ENCODE results near the gene LRRC4. TPM values are rescaled to one million over a fixed set of nuclear protein-coding genes. Genes with fewer than 3 reads are reported as not detected.

The LRRC4 gene
- polyA plus RNA-seq, 1 experiment = 0.12 TPM

DNA sequence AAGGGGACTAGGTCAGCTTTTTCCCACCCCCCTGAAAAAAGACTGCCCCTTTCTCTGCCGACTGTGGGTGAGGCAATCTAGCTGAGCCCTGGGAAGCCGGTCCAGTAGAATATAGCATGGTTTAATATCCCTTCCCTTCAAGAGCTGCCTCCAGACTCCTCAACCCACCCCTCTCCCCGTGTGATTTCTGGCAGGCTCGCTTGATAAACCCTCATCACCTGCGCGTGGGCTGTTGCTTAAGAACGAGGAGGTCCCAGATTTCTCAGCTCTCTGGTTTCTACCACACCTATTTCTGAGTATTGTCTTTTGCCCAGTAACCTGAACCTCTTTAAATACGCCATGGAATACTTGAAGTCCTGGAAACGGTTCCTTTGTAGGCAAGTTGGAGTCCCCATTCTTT lies 2.0 kb upstream of the LRRC4 start:
- Histone ChIP-seq H3K27me3 (ENCODE audit: control insufficient read depth, insufficient read depth, low read length) (no peaks in the 10 kb centered on the region), H3K36me3 (ENCODE audit: control insufficient read depth, insufficient read depth, low read length) (0 out of 2 replicates have a peak, but pooled peaks cover 2% of the 10 kb centered on the region), H3K4me3 (ENCODE audit: low read depth, low read length) (no peak overlapping the region)
- ChIA-PET CTCF (interaction anchor here (1.0 kb wide), 1 partner anchor 102 kb away, joined by 3 read pairs; no protein-coding TSS in a partner anchor), POLR2A (no interaction called here)
- TF ChIP-seq CTCF (IDR thresholded peaks at IDR 0.05; ENCODE audit: insufficient read depth, low read depth, low read length) = no peak
- DNase-seq (ENCODE audit: low read depth) = no peak

GRCh38 chr7:128032605-128033235 lies 1.5 kb upstream of the LRRC4 start:
- H3K27me3 ChIP-seq (ENCODE audit: control insufficient read depth, insufficient read depth, low read length) = no peaks in the 10 kb centered on the region
- ChIA-PET POLR2A (no interaction called here), CTCF (interaction anchor here (1.0 kb wide), 1 partner anchor 103 kb away, joined by 3 read pairs; no protein-coding TSS in a partner anchor)
- peak overlapping the region; percentile 47 for H3K4me3 ChIP-seq (ENCODE audit: low read depth, low read length)
- no peak for DNase-seq (ENCODE audit: low read depth)
- TF ChIP-seq CTCF (IDR thresholded peaks at IDR 0.05; ENCODE audit: insufficient read depth, low read depth, low read length) = no peak
- 0 out of 2 replicates have a peak, but pooled peaks cover 2% of the 10 kb centered on the region for H3K36me3 ChIP-seq (ENCODE audit: control insufficient read depth, insufficient read depth, low read length)

GRCh38 chr7:128031901-128032604 lies 816 bp upstream of the LRRC4 start:
- CTCF ChIA-PET = interaction anchor here (0.6 to 1.0 kb wide), 3 partner anchors 13 to 176 kb away, joined by 3 read pairs; no protein-coding TSS in a partner anchor
- TF ChIP-seq CTCF (IDR thresholded peaks at IDR 0.05; ENCODE audit: insufficient read depth, low read depth, low read length) = peak; percentile 30; the same call in 1 of the 2 replicates
- H3K4me3 ChIP-seq (ENCODE audit: low read depth, low read length) = peak overlapping the region; percentile 47
- DNase-seq (ENCODE audit: low read depth) = peak; percentile 36
- POLR2A ChIA-PET = no interaction called here
- no peaks in the 10 kb centered on the region for H3K27me3 ChIP-seq (ENCODE audit: control insufficient read depth, insufficient read depth, low read length)
- 0 out of 2 replicates have a peak, but pooled peaks cover 2% of the 10 kb centered on the region for H3K36me3 ChIP-seq (ENCODE audit: control insufficient read depth, insufficient read depth, low read length)

GRCh38 chr7:128030263-128030653 lies 979 bp downstream of the LRRC4 start:
- DNase-seq (ENCODE audit: low read depth) = no peak
- H3K36me3 ChIP-seq (ENCODE audit: control insufficient read depth, insufficient read depth, low read length) = 0 out of 2 replicates have a peak, but pooled peaks cover 2% of the 10 kb centered on the region
- TF ChIP-seq CTCF (IDR thresholded peaks at IDR 0.05; ENCODE audit: insufficient read depth, low read depth, low read length) = no peak
- H3K27me3 ChIP-seq (ENCODE audit: control insufficient read depth, insufficient read depth, low read length) = no peaks in the 10 kb centered on the region
- H3K4me3 ChIP-seq (ENCODE audit: low read depth, low read length) = no peak overlapping the region
- CTCF ChIA-PET = interaction anchor here (1.4 kb wide), 1 partner anchor 11 kb away, joined by 5 read pairs; no protein-coding TSS in a partner anchor
- POLR2A ChIA-PET = no interaction called here

GRCh38 chr7:128029405-128029995 lies 1.7 kb downstream of the LRRC4 start:
- no peak for DNase-seq (ENCODE audit: low read depth)
- H3K4me3 ChIP-seq (ENCODE audit: low read depth, low read length) = no peak overlapping the region
- TF ChIP-seq CTCF (IDR thresholded peaks at IDR 0.05; ENCODE audit: insufficient read depth, low read depth, low read length) = no peak
- CTCF ChIA-PET = interaction anchor here (0.9 kb wide), 1 partner anchor 441 kb away, joined by 3 read pairs; no protein-coding TSS in a partner anchor
- H3K36me3 ChIP-seq (ENCODE audit: control insufficient read depth, insufficient read depth, low read length) = 0 out of 2 replicates have a peak, but pooled peaks cover under 1% of the 10 kb centered on the region
- H3K27me3 ChIP-seq (ENCODE audit: control insufficient read depth, insufficient read depth, low read length) = no peaks in the 10 kb centered on the region
- POLR2A ChIA-PET = interaction anchor here (0.5 kb wide), 1 partner anchor 685 kb away, joined by 4 read pairs; no protein-coding TSS in a partner anchor

Data from BJ (cell line).